ENCODE results near the gene DIO3. TPM values are rescaled to one million over a fixed set of nuclear protein-coding genes. Genes with fewer than 3 reads are reported as not detected.

The DIO3 gene
- total and polyA plus RNA-seq, 4 donors: 0.91 to 7.1 (median 1.4) TPM

GRCh38 chr14:101594511-101595148 is 33.3 kb downstream of the DIO3 start:
- DNase-seq (no peak), ATAC-seq (ENCODE audit: insufficient read depth, low FRiP score) (no peak)
- no peak overlapping the region for H3K9ac ChIP-seq (ENCODE audit: insufficient read depth in 1 of 2, low read length in 2 of 2)
- no peaks in the 10 kb centered on the region for H3K27me3 ChIP-seq (ENCODE audit: control insufficient read depth in 3 of 3, insufficient read depth in 3 of 3, low read length in 2 of 3)
- H3K36me3 ChIP-seq (ENCODE audit: control insufficient read depth in 4 of 4, insufficient read depth in 4 of 4, low read length in 4 of 4): no peaks in the 10 kb centered on the region
- WGBS, 2 donors: 95 to 96% methylated on average over 9 of the region's 9 CpGs
- H3K4me1 ChIP-seq (ENCODE audit: control insufficient read depth in 5 of 5, insufficient read depth in 5 of 5, low read length in 5 of 5): peaks cover 0 to 9% (median 0%) of the 10 kb centered on the region in 5 donors
- no peak overlapping the region for H3K4me3 ChIP-seq
- peaks cover 0 to 19% (median 0%) of the 10 kb centered on the region in 4 donors for H3K9me3 ChIP-seq (ENCODE audit: control insufficient read depth in 4 of 4, insufficient read depth in 3 of 4, low read length in 3 of 4)
- H3K27ac ChIP-seq (ENCODE audit: low read depth in 1 of 2, low read length in 1 of 2): no peak overlapping the region
- TF ChIP-seq CTCF (IDR thresholded peaks at IDR 0.05; ENCODE audit: control extremely low read depth, extremely low read depth): no peak

GRCh38 chr14:101595349-101595748 is 34.1 kb downstream of the DIO3 start:
- no peaks in the 10 kb centered on the region for H3K27me3 ChIP-seq (ENCODE audit: control insufficient read depth in 3 of 3, insufficient read depth in 3 of 3, low read length in 2 of 3)
- no peak for DNase-seq
- ATAC-seq (ENCODE audit: insufficient read depth, low FRiP score): no peak
- no peaks in the 10 kb centered on the region for H3K36me3 ChIP-seq (ENCODE audit: control insufficient read depth in 4 of 4, insufficient read depth in 4 of 4, low read length in 4 of 4)
- no peak overlapping the region for H3K9ac ChIP-seq (ENCODE audit: insufficient read depth in 1 of 2, low read length in 2 of 2)
- peaks cover 0 to 8% (median 0%) of the 10 kb centered on the region in 5 donors for H3K4me1 ChIP-seq (ENCODE audit: control insufficient read depth in 5 of 5, insufficient read depth in 5 of 5, low read length in 5 of 5)
- no peak overlapping the region for H3K4me3 ChIP-seq
- no peak overlapping the region for H3K27ac ChIP-seq (ENCODE audit: low read depth in 1 of 2, low read length in 1 of 2)
- no peak for TF ChIP-seq CTCF (IDR thresholded peaks at IDR 0.05; ENCODE audit: control extremely low read depth, extremely low read depth)
- peaks cover 0 to 19% (median 0%) of the 10 kb centered on the region in 4 donors for H3K9me3 ChIP-seq (ENCODE audit: control insufficient read depth in 4 of 4, insufficient read depth in 3 of 4, low read length in 3 of 4)
- 89 to 96% methylated on average over 4 of the region's 4 CpGs for WGBS, 2 donors

- no peak for TF ChIP-seq CTCF (IDR thresholded peaks at IDR 0.05; ENCODE audit: control extremely low read depth, extremely low read depth)
- no peaks in the 10 kb centered on the region for H3K27me3 ChIP-seq (ENCODE audit: control insufficient read depth in 3 of 3, insufficient read depth in 3 of 3, low read length in 2 of 3)
- H3K4me3 ChIP-seq: no peak overlapping the region
- peak overlapping the region in 1 of 2 donors; percentile 35 for H3K27ac ChIP-seq (ENCODE audit: low read depth in 1 of 2, low read length in 1 of 2)
- H3K9me3 ChIP-seq (ENCODE audit: control insufficient read depth in 4 of 4, insufficient read depth in 3 of 4, low read length in 3 of 4): peaks cover 0 to 19% (median 0%) of the 10 kb centered on the region in 4 donors
- peak in 1 of 3 donors; percentile 15 for DNase-seq
- ATAC-seq (ENCODE audit: insufficient read depth, low FRiP score): no peak
- no peak overlapping the region for H3K9ac ChIP-seq (ENCODE audit: insufficient read depth in 1 of 2, low read length in 2 of 2)
- 38 to 62% methylated on average over 8 of the region's 8 CpGs for WGBS, 2 donors
- H3K4me1 ChIP-seq (ENCODE audit: control insufficient read depth in 5 of 5, insufficient read depth in 5 of 5, low read length in 5 of 5): peaks cover 0 to 8% (median 0%) of the 10 kb centered on the region in 5 donors
- no peaks in the 10 kb centered on the region for H3K36me3 ChIP-seq (ENCODE audit: control insufficient read depth in 4 of 4, insufficient read depth in 4 of 4, low read length in 4 of 4)
These were observed 34.8 kb downstream of the DIO3 start for GRCh38 chr14:101595887-101596721.
